SHP77 treated with DMSO at 0.1 percent for 48 hours (cell line): ENCODE results near the gene MTUS2.

Source experiments
- DNase-seq: peaks from one replicate; lab custom pipeline; 2025; lab: John Stamatoyannopoulos, UW

MTUS2 gene

GRCh38 chr13:29230299-29230845, 410.2 kb downstream of the MTUS2 start:
- no peak for DNase-seq

- no peak for DNase-seq
These were observed 419.8 kb downstream of the MTUS2 start for GRCh38 chr13:29239653-29240525.

GRCh38 chr13:29254626-29255370, 434.7 kb downstream of the MTUS2 start:
- no peak for DNase-seq

GRCh38 chr13:29255567-29255966, 435.4 kb downstream of the MTUS2 start:
- no peak for DNase-seq

- no peak for DNase-seq
These were observed 440.5 kb downstream of the MTUS2 start for GRCh38 chr13:29260684-29261083.

GRCh38 chr13:29266261-29266660, 446.1 kb downstream of the MTUS2 start:
- DNase-seq: no peak

GRCh38 chr13:29266756-29267733, 446.9 kb downstream of the MTUS2 start:
- no peak for DNase-seq

GRCh38 chr13:29270271-29270985, 450.3 kb downstream of the MTUS2 start:
- DNase-seq: no peak

- no peak for DNase-seq
These were observed 451.5 kb downstream of the MTUS2 start for GRCh38 chr13:29271606-29272005.

GRCh38 chr13:29279356-29280254, 459.5 kb downstream of the MTUS2 start:
- DNase-seq: no peak

- DNase-seq: no peak
These were observed 461.9 kb downstream of the MTUS2 start for GRCh38 chr13:29281932-29282495.

- DNase-seq: no peak
These were observed 464.6 kb downstream of the MTUS2 start for GRCh38 chr13:29284726-29285125.

- no peak for DNase-seq
These were observed 467.1 kb downstream of the MTUS2 start for GRCh38 chr13:29287237-29287636.

- DNase-seq: no peak
These were observed 471.9 kb downstream of the MTUS2 start for GRCh38 chr13:29292045-29292444.

GRCh38 chr13:29294821-29295220, 474.7 kb downstream of the MTUS2 start:
- DNase-seq: no peak

GRCh38 chr13:29301027-29301426, 480.9 kb downstream of the MTUS2 start:
- no peak for DNase-seq

- no peak for DNase-seq
These were observed 484.0 kb downstream of the MTUS2 start for GRCh38 chr13:29304148-29304547.

GRCh38 chr13:29310806-29311205, 490.7 kb downstream of the MTUS2 start:
- DNase-seq: no peak

- no peak for DNase-seq
These were observed 495.7 kb downstream of the MTUS2 start for GRCh38 chr13:29315847-29316246.

- no peak for DNase-seq
These were observed 497.7 kb downstream of the MTUS2 start for GRCh38 chr13:29317828-29318227.
